ENCODE results near the gene MIEN1.

GRCh38 chr17:39769974-39770587, 39.7 kb upstream of the MIEN1 start:
- TF ChIP-seq POLR2A (IDR thresholded peaks at IDR 0.05) (no peak), EP300 (IDR thresholded peaks at IDR 0.05) (no peak), POLR2AphosphoS5 (IDR thresholded peaks at IDR 0.05) (no peak)
- TF ChIP-seq, protein P1, sequence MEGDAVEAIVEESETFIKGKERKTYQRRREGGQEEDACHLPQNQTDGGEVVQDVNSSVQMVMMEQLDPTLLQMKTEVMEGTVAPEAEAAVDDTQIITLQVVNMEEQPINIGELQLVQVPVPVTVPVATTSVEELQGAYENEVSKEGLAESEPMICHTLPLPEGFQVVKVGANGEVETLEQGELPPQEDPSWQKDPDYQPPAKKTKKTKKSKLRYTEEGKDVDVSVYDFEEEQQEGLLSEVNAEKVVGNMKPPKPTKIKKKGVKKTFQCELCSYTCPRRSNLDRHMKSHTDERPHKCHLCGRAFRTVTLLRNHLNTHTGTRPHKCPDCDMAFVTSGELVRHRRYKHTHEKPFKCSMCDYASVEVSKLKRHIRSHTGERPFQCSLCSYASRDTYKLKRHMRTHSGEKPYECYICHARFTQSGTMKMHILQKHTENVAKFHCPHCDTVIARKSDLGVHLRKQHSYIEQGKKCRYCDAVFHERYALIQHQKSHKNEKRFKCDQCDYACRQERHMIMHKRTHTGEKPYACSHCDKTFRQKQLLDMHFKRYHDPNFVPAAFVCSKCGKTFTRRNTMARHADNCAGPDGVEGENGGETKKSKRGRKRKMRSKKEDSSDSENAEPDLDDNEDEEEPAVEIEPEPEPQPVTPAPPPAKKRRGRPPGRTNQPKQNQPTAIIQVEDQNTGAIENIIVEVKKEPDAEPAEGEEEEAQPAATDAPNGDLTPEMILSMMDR (IDR thresholded peaks at IDR 0.05) = no peak

Measured in upper lobe of left lung (tissue), 4 donors.